Right ventricle myocardium inferior (tissue), 1 donor: ENCODE measurements around the gene MYCBPAP. TPM values are rescaled to one million over a fixed set of nuclear protein-coding genes. Genes with fewer than 3 reads are reported as not detected.
A peak's percentile ranks its signal among the peaks of the same experiment; 100 is the strongest.

ENCODE experiments used
- ATAC-seq: fragments of 200-7000 bp; cut with Tn5 transposase; one replicate; pipeline ENCODE4 v1.9.1; 2020; ENCODE audit warnings: mild to moderate bottlenecking, moderate library complexity
- DNase-seq: peaks from one replicate; pipeline ENCODE4 v3.0.0; 2021; ENCODE audit errors: missing footprints
- intact Hi-C: fragments of 100-400 bp; cut with DNase I; formaldehyde crosslinking; loops from one replicate; pipeline ENCODE4 v1.11.0; 2022
- total RNA-seq: library from RNA; stranded (reverse); fragmentation: NEBNext Ultra II Directional; extraction: Animal tissue kit (Norgen Biotek cat#: 25700); gene quantifications from one replicate; pipeline ENCODE4 v1.2.1, GENCODE V29; 2021
- donor health status: DM: no; HTN: yes; CAD: no; lungs with severe emphysema.

MYCBPAP gene
- total RNA-seq, 1 donor from 2014 or later: 0.81 TPM

DNA sequence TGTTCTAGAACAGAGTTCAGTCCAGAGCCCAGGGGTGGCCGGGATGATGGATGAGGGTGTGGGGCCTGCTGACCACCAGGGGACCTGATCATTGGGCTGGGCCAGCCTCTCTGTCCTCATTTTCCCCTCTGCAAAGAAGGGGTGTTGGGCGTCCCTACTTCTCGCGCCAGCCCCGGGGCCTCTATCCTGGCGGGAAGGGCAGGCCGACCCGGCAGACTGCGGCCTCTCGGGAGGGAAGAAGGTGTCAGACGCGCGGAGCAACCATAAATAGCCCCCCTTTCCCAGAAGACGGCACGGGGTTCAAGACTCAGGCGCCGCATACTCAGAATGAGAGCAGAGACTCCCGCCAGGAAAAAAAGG is 50.3 kb downstream of the MYCBPAP start:
- no peak for ATAC-seq
- no peak for DNase-seq
- intact Hi-C loops: no loop called here

DNA sequence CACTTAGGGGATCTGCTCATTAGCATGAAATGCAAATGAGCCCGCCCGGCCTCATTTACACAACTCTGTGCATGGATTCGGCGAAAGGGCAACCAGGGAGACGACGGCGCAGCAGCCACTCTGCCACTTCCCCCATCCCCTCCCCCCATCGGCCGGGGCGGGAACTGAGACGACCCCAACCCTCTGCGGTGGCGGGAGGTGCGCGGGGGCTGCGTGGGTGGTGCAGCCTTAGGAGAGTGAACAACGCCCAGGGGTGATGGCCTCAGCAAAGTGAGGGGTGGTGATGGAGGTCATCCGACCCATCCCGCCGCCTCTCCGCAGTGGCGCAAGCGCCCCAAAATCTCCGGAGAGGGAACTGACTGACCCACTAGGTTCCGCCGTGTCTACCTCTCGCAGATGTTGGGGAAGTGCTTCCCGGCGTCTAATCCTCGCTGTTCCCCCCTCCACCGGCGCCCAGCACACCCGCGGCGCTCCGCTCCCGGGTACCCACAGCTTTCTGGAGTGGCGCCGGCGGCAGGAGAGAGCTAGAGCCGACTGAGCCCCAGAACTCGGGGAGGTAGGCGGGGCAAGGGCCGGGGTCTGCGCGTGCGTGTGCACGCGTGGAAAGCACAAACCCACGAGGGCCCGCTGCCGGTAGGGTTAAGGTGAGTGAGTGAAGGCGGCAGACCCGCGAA is 50.8 kb downstream of the MYCBPAP start:
- ATAC-seq (no peak), DNase-seq (no peak)
- intact Hi-C loops: no loop called here

DNA sequence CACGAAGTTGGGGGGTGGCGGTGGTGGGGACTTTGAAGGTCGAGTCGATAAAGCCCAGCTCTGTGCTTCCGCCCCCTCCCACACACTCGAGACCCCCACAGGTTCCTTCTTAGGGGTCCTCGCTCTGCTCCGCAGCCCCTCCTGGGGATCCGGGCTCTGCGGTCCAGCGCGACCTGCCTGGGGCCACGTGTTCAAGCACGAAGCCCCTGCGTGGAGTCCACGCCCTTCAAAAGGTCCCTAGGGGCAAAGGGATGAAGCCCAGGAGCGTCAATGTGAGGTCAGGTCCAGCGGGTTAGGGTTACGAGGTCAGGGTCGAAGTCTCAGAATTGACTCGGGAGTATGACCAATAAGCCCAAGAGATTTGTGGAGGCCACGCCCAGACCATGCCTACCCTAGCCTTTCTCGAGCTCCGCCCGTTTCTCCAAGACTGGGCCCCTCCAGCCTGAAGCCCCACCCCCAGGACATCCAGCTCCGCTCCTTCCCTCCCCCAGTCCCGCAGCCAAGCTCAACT is 51.5 kb downstream of the MYCBPAP start:
- DNase-seq (no peak), ATAC-seq (peak; percentile 37)
- intact Hi-C loops: no loop called here

DNA sequence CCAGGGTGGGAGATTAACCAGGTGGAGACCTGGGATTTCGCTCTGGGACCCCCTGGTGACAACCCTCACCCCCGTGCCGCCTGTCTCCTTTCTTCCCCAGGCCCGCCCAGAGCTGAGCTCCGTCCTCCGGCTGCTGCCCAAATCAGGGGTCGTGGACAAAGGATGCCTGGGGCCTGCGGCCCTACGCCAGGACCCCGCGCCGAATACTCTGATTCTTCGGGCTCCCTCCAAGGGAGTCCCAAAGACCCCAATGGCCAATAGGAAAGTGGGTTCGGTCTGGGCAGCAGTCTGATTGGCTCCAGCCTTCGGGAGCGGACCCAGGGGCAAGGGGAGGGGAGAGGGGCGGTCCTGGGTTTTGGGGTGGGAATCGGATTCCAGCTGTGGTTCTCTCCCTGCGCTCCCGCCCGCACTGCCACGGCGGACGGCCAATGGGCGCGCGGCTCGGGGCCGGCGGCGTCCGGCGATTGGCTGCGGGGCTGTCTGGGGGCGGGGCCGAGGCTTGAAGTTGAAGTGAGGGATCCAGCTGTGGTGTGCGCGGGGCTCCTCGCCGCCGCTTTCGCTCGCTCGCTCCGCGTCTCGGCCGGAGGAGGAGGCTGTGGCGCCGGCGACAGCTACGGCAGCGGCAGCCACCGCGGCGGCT is 52.1 kb downstream of the MYCBPAP start, which contains the start of gene CACNA1G:
Gene CACNA1G, plus strand, starts transcription at position 531 of the 640 bp plus-strand sequence. CDS start 745 bp downstream, outside the sequence.
- DNase-seq: peak; percentile 92
- peak; percentile 94 for ATAC-seq
- intact Hi-C loops: no loop called here

DNA sequence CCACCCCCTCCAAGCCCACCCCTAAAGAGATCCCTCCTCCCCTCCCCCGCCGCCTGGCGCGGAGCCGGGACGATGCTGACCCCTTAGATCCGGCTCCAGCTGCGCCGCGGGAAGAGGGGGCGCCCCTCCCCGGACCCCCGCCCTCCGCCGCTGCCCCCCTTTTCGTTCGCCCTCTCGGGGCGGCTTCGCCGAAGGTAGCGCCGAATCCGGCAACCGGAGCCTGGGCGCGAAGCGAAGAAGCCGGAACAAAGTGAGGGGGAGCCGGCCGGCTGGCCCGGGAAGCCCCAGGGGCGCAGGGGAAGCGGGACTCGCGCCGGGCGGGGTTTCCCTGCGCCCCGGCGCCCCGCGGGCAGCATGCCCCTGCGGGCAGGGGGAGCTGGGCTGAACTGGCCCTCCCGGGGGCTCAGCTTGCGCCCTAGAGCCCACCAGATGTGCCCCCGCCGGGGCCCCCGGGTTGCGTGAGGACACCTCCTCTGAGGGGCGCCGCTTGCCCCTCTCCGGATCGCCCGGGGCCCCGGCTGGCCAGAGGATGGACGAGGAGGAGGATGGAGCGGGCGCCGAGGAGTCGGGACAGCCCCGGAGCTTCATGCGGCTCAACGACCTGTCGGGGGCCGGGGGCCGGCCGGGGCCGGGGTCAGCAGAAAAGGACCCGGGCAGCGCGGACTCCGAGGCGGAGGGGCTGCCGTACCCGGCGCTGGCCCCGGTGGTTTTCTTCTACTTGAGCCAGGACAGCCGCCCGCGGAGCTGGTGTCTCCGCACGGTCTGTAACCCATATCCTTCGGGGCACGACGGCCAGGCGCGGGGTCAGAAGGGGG is 52.9 kb downstream of the MYCBPAP start:
- intact Hi-C loops: no loop called here
- no peak for DNase-seq
- no peak for ATAC-seq

DNA sequence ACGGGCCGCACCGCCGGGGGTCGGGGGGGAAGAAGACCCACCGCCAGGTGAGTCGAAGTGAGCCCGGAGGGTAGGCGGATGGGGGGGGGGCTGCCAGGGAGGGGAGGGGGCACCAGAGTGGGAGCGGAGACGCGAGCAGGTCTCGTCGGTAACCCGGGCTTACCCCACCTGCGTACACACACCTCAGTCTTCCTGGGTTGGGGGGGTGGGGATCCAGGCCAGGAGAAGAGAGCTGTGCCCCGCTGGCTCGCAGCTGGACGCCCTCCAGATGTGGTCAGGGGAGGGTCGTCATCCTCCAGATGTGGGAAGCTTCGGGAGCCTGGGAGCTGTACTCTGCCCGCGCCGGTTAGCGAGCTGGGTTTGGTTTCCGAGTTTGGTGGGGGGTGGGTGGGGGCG is 53.5 kb downstream of the MYCBPAP start:
- ATAC-seq: no peak
- intact Hi-C loops: no loop called here

DNA sequence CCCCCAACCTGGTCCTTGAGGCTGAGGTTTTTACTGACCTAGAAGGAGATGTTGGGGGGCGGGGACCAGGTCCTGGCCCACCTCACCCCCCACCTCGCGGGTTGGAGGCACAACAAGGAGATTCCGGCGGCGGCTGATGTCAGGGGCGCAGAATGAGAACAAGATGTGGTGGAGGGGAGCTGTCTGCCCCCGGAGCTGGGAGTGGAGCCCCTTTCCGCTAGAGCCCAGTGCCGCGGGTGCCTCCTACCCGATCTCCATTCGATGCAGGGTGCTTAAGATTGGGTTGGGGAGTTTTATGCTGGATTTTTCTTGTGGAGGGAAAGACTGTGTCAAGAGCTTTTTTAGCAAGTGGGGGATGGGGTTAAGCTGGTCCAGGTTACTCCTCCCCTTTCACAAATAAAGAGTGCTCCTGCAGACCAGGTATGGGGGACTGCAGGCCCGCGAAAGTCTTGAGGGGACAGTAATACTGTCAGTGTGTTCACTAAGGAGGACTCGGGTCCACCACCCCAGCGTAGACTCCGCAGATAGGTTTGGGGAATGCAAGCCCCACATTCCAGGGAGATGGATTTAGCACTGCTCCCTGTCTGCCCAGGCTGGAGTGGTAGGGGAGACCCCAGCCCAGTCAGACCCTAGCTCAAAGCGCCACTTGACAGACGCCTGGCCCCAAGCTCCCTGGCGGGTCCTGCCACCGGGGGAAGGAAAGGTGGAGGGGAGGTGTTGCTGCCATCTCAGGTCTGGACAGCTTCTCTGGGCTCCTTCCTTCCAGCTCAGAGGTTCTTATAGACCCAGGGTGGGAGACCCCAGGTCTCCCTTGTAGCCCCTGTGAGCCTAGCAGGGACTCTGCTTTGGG is 54.2 kb downstream of the MYCBPAP start:
- DNase-seq (no peak), ATAC-seq (no peak)
- intact Hi-C loops: no loop called here

More for the DNA sequence above, 53.5 kb downstream of the MYCBPAP start:
- DNase-seq: no peak

DNA sequence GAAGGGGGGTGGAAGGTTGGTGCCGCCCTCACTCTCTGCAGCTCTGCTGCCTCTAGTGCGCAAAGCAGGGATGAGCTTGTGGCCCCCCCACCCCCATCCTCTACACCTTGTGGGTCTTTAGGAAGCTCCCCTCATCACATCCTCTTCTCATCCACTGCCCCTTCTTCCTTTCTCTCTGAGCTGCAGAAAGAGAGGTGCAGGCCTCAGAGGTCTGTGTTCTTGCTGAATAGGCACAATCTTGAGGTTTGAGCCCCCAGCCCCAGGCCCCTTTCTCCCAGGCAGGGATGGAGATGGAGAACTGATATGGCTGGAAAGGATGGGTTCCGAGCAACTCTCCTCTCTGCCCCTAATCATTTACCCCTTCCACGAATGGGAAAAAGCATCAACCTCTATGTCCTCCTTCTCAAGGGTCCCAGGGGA is 54.9 kb downstream of the MYCBPAP start:
- DNase-seq (no peak), ATAC-seq (no peak)
- intact Hi-C loops: no loop called here

DNA sequence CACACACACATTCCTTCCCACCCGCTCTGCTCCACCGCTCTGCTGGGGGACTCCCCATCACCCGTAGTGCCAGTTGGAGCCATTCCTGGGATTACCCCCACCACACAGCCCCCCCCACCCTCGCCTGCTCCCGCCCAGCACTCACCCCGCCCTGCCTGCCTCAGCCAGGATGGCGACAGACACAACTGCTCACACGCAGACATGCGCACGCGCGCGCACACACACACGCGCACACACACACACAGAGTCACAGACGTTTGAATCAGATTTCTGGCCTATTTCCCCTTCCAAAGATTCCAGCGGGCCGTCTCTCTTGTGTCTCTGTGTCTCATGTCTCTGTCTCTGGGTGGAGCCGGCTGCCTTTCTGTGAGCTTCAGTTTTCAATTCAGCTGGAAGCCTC is 56.7 kb downstream of the MYCBPAP start:
- intact Hi-C loops: no loop called here
- DNase-seq (peak; percentile 84), ATAC-seq (peak; percentile 55)

DNA sequence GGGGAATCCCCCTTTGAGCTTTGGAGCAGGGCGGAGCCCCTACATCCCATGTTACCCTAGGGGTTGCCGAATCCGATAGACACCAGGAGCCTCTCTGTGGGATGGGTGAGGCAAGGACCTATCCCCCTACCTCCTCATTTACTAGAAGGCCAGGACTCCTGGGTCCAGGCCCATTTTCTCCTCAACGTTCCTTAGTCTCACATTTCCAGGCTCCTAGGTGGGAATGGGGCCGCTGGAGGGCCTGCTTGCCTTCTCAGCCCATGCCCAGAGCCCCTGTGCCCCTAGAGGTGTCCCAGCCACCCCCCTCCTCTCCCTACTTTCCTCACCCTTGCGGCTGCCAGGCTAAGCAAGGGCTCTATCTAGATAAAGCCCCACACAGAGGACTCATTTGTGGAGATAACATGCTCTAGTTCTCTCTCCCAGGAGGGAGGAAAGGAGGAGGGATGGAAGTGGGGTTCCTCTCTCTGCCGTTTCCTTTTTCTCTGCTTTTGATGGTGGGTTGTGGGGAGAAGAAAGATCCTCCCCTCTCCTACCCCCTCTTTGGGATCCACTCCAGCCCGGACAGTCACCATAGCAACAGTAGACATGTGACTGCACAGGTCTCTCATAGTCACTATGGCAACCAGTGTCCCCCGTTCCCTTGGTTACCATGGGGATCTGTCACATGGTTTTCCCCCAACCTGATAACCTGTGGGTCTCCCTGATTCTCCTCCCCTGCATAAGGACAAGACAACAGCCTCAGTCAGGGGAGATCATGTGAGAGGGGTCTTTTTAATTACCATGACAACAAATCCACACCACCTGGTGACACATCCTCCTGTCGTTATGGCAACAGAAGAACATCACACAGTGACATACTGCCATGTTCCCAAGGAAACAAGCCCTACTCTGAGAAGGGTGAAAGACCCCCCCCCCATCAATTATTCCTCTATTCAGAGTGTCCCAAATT is 57.4 kb downstream of the MYCBPAP start:
- intact Hi-C loops: no loop called here
- no peak for ATAC-seq

DNA sequence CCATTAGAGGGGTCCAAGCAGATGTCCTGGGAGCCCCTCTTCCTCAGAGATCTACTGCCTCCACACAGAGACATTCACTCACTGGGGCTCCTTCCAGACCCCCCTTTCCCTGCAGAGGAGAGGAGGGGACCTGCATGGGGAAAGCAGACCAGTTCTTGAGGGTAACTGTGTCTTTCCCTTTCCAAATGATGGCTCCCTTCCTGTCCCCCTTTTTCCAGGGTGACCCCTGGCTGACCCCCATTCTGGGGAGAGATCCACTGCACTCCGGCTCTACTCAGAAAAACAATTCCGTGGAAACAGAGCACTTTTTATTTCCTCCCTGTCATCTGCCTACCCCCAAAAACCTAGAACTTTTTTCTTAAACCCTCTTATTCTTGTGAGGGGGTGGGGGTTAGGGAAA is 58.6 kb downstream of the MYCBPAP start:
- DNase-seq (no peak), ATAC-seq (no peak)
- intact Hi-C loops: no loop called here

More for the DNA sequence above, 57.4 kb downstream of the MYCBPAP start:
- no peak for DNase-seq

DNA sequence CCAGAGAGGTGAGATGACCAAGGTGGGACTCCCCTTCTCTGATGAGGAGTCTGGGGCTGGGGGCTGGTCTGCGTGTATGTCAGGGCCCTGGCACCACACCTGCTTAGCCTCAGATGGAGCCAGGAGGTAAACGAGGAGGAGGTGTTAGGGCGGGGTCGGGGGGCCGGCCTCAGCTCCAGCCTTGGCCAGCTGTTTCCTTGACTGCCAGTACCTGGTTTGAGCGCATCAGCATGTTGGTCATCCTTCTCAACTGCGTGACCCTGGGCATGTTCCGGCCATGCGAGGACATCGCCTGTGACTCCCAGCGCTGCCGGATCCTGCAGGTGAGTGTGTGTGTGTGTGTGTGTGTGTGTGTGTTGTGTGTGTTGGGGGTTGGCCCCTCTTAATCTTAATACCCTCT is 60.4 kb downstream of the MYCBPAP start:
- intact Hi-C loops: no loop called here
- ATAC-seq (no peak), DNase-seq (no peak)

DNA sequence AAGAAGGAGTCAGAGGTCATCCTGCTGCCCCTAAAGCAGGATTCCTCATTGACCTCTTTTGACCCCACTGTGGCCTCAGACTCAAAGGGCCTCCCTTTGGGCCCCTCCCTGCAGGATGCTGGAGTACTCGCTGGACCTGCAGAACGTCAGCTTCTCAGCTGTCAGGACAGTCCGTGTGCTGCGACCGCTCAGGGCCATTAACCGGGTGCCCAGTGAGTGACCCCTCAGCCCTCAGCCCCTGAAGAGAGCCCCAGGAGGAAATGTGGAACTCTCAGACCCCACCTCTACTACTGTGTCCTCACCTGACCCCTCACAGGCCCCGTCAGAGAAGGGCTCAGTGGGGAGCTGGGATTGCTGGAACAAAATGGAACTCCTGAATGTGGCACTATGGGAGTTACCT is 61.4 kb downstream of the MYCBPAP start:
- DNase-seq: no peak
- intact Hi-C loops: no loop called here
- no peak for ATAC-seq

DNA sequence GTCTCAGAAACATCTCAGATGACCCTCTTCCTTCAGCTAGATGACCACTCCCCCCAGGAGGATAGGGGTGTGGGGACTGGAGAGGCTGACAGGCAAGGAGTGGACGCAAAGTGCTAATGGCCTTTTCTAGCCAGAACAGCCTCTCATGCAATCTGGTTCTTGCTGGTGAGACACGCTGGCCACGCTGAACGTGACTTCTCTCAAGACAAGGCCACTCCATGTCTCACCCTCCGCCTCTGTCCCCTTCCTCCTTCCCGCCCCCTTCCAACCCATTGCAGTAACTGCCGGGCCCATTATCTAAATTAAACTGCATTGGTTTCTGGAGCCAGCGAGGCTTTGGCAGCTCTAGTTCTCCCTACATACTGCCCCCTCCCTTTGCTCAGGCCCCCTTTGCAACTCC is 61.8 kb downstream of the MYCBPAP start:
- intact Hi-C loops: no loop called here
- DNase-seq: no peak
- ATAC-seq: no peak

DNA sequence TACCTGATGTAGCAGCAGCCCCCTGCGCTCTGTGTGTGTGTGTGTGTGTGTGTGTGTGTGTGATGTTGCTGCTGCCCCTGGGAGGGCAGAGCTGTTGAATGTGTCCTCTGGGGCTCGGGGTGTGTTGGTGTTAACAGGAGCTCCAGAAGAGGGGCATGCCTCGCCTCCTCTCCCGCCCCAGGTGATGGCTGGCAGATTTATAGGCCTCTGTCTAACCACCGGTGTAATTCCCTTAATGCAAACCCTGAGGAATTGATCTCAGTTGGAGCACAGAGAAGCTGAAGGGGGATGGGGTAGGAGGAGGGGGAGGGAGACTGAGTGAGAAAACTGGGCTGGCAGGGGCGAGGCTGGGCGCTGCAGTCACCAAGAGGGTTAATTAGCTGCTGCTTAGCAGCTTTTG is 62.3 kb downstream of the MYCBPAP start:
- ATAC-seq (no peak), DNase-seq (no peak)
- intact Hi-C loops: no loop called here

DNA sequence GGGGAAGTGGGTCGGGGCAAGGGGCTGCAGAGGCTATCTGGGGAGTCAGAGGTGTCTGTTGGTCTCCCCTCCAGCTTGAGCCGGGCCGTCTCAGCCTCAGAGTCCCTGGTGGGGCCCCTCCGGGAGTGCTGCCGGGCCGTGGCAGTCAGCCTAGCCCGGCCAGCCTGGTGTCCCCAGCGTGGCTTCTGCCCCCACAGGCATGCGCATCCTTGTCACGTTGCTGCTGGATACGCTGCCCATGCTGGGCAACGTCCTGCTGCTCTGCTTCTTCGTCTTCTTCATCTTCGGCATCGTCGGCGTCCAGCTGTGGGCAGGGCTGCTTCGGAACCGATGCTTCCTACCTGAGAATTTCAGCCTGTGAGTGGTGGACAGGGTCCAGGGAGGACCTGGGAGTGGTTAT is 63.4 kb downstream of the MYCBPAP start:
- intact Hi-C loops: no loop called here
- ATAC-seq (no peak), DNase-seq (no peak)

DNA sequence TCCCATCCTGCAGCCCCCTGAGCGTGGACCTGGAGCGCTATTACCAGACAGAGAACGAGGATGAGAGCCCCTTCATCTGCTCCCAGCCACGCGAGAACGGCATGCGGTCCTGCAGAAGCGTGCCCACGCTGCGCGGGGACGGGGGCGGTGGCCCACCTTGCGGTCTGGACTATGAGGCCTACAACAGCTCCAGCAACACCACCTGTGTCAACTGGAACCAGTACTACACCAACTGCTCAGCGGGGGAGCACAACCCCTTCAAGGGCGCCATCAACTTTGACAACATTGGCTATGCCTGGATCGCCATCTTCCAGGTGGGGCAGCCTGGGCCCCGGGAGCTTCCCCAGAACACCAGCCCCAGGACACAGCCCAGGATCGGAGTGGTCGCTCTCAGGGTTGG is 64.3 kb downstream of the MYCBPAP start:
- intact Hi-C loops: no loop called here
- ATAC-seq (no peak), DNase-seq (no peak)
